ENCODE results near the gene SULT1E1. TPM values are rescaled to one million over a fixed set of nuclear protein-coding genes. Genes with fewer than 3 reads are reported as not detected.

The SULT1E1 gene
- total and polyA plus RNA-seq, 2 of the 8 experiments (the other 6 are each of a cell fraction or from before 2014, with no cell fraction given): not detected

- H3K4me3 ChIP-seq (ENCODE audit: extremely low read depth in 1 of 4, insufficient read depth in 2 of 4, low read depth in 3 of 4, low read length in 4 of 4): no peak overlapping the region
- TF ChIP-seq USF2 (IDR thresholded peaks at IDR 0.05; ENCODE audit: low read length) (no peak), MAX (IDR thresholded peaks at IDR 0.05) (no peak), RFX5 (IDR thresholded peaks at IDR 0.05; ENCODE audit: borderline replicate concordance, low read depth, low read length) (no peak), RAD21 (IDR thresholded peaks at IDR 0.05 in 1 of 2, conservative IDR thresholded peaks at IDR 0.05 in 1 of 2; ENCODE audit: low read depth in 2 of 2, low read length in 2 of 2) (no peak), BRCA1 (IDR thresholded peaks at IDR 0.05; ENCODE audit: low read depth, low read length) (no peak), RBBP5 (IDR thresholded peaks at IDR 0.05; ENCODE audit: borderline replicate concordance, low read depth, low read length) (no peak), KDM5A (IDR thresholded peaks at IDR 0.05; ENCODE audit: low read length) (no peak), CTBP2 (IDR thresholded peaks at IDR 0.05; ENCODE audit: borderline replicate concordance, insufficient read depth, insufficient read length, low read length) (no peak), CHD1 (IDR thresholded peaks at IDR 0.05; ENCODE audit: low read depth, low read length) (no peak), TBP (IDR thresholded peaks at IDR 0.05; ENCODE audit: low read depth, low read length) (no peak), SP4 (IDR thresholded peaks at IDR 0.05; ENCODE audit: low read length) (no peak), SRF (IDR thresholded peaks at IDR 0.05; ENCODE audit: low read depth, low read length) (no peak)
- H3K27me3 ChIP-seq (replicated peaks in 1 of 4; ENCODE audit: control insufficient read depth in 3 of 4, extremely low read depth in 1 of 4, insufficient read depth in 3 of 4, low read length in 3 of 4): no peaks in the 10 kb centered on the region
- no peaks in the 10 kb centered on the region for H3K79me1 ChIP-seq (ENCODE audit: low read depth, low read length)
- H3K4me2 ChIP-seq (ENCODE audit: insufficient read depth in 1 of 2, low read depth in 2 of 2, low read length in 2 of 2): no peak overlapping the region
- no peak overlapping the region for H3K56ac ChIP-seq (replicated peaks; ENCODE audit: insufficient read length, low read depth, low read length)
- H4K8ac ChIP-seq (ENCODE audit: extremely low read depth, insufficient read depth, low read length): no peak overlapping the region
- H3K9ac ChIP-seq (replicated peaks in 1 of 4; ENCODE audit: extremely low read depth in 1 of 4, low read depth in 3 of 4, low read length in 3 of 4): no peak overlapping the region
- no peak for DNase-seq (ENCODE audit: low read depth in 1 of 2, low spot score in 2 of 2)
- H2AK5ac ChIP-seq (ENCODE audit: low read depth, low read length): no peak overlapping the region
- no peak overlapping the region for H3K27ac ChIP-seq (ENCODE audit: low read depth, low read length)
- no peak for FAIRE-seq
- H2AFZ ChIP-seq (ENCODE audit: low read length): no peak overlapping the region
- H2BK120ac ChIP-seq (replicated peaks; ENCODE audit: low read depth, low read length): no peak overlapping the region
- H2BK15ac ChIP-seq (ENCODE audit: low read length): no peak overlapping the region
- H3K23me2 ChIP-seq (ENCODE audit: low read depth, low read length): no peaks in the 10 kb centered on the region
- no peak overlapping the region for H3K18ac ChIP-seq (ENCODE audit: extremely low read depth, low read length)
- no peaks in the 10 kb centered on the region for H3K36me3 ChIP-seq (ENCODE audit: control insufficient read depth in 2 of 4, insufficient read depth in 4 of 4, low read length in 3 of 4)
- ChIA-PET POLR2A (ENCODE audit: partially characterized antibody) (no interaction called here), CTCF (ENCODE audit: partially characterized antibody) (interaction anchor here (1.2 to 2.1 kb wide), 2 partner anchors 18 to 38 kb away, joined by 4 to 6 read pairs; no protein-coding TSS in a partner anchor)
- no peak overlapping the region for H3K4ac ChIP-seq (replicated peaks; ENCODE audit: insufficient read length, low read depth, low read length)
- H2BK5ac ChIP-seq (ENCODE audit: low read depth, low read length): no peak overlapping the region
- no peak overlapping the region for H4K5ac ChIP-seq (ENCODE audit: insufficient read length, low read depth, low read length)
- H2BK12ac ChIP-seq (ENCODE audit: low read depth, low read length): no peak overlapping the region
- H3K14ac ChIP-seq (ENCODE audit: insufficient read length): no peak overlapping the region
- no peaks in the 10 kb centered on the region for H3K79me2 ChIP-seq (ENCODE audit: control insufficient read depth in 1 of 2, insufficient read depth in 2 of 2, low read length in 2 of 2)
- H4K91ac ChIP-seq (replicated peaks; ENCODE audit: insufficient read length, low read length): no peak overlapping the region
- H3K23ac ChIP-seq (ENCODE audit: insufficient read length): no peak overlapping the region
- no peaks in the 10 kb centered on the region for H4K20me1 ChIP-seq (replicated peaks in 1 of 2; ENCODE audit: control insufficient read depth in 1 of 2, insufficient read depth in 2 of 2, low read length in 2 of 2)
- 93% methylated on average over 1 of the region's 1 CpG; no CpG with 5 or more reads in 1 of the 2 experiments for WGBS, 2 experiments (ENCODE audit: extremely low coverage in 1 of 2, insufficient coverage in 1 of 2, insufficient read length in 1 of 2, insufficient replicate concordance in 2 of 2, low coverage in 1 of 2, low lambda C conversion rate in 2 of 2, missing lambda C conversion rate in 1 of 2)
- H2BK20ac ChIP-seq (ENCODE audit: low read length): no peak overlapping the region
- H3K9me3 ChIP-seq (ENCODE audit: insufficient read depth in 2 of 2, low read depth in 1 of 2, low read length in 1 of 2): no peaks in the 10 kb centered on the region
- peaks cover 0 to 2% (median 0%) of the 10 kb centered on the region in 4 experiments; a peak in 1 of 7 replicates for H3K4me1 ChIP-seq (replicated peaks in 1 of 4; ENCODE audit: control insufficient read depth in 3 of 4, insufficient read depth in 4 of 4, low read length in 3 of 4)
These were observed 1.8 kb upstream of the SULT1E1 start for GRCh38 chr4:69861756-69862155.
